HEK293 (cell line): ENCODE measurements around the gene LBX1.
A peak's percentile ranks its signal among the peaks of the same experiment; 100 is the strongest.

Source experiments
- KLF8 ChIP-seq: fragments of 450-650 bp; formaldehyde crosslinking; IDR thresholded peaks from 2 replicates; pipeline ENCODE4 v1.5.1; 2016; ENCODE audit warnings: missing biosample characterization, missing genetic modification characterization
- KLF9 ChIP-seq: fragments of 450-650 bp; formaldehyde crosslinking; IDR thresholded peaks from 2 replicates; pipeline ENCODE4 v1.5.1; 2016; ENCODE audit warnings: missing biosample characterization, missing genetic modification characterization, low read depth
- OSR2 ChIP-seq: fragments of 450-650 bp; formaldehyde crosslinking; IDR thresholded peaks from 2 replicates; pipeline ENCODE4 v1.5.1; 2016; ENCODE audit warnings: missing biosample characterization, missing genetic modification characterization
- PRDM1 ChIP-seq: fragments of 450-650 bp; formaldehyde crosslinking; IDR thresholded peaks from 2 replicates; pipeline ENCODE4; 2016; ENCODE audit warnings: missing biosample characterization, missing genetic modification characterization
- SP3 ChIP-seq: fragments of 450-650 bp; formaldehyde crosslinking; IDR thresholded peaks from 2 replicates; pipeline ENCODE4 v1.5.1; 2016; ENCODE audit warnings: missing biosample characterization, missing genetic modification characterization
- YY2 ChIP-seq: fragments of 450-650 bp; formaldehyde crosslinking; IDR thresholded peaks from 2 replicates; pipeline ENCODE4 v1.5.1; 2016; ENCODE audit warnings: missing biosample characterization, missing genetic modification characterization
- ZBTB1 ChIP-seq: fragments of 450-650 bp; formaldehyde crosslinking; IDR thresholded peaks from 2 replicates; pipeline ENCODE4 v1.5.1; 2016; ENCODE audit warnings: missing biosample characterization, missing genetic modification characterization
- ZNF174 ChIP-seq: fragments of 450-650 bp; formaldehyde crosslinking; IDR thresholded peaks from 2 replicates; pipeline ENCODE4 v1.5.0; 2017; ENCODE audit warnings: missing biosample characterization, mild to moderate bottlenecking, missing genetic modification characterization
- ZNF175 ChIP-seq: fragments of 450-650 bp; formaldehyde crosslinking; IDR thresholded peaks from 2 replicates; pipeline ENCODE4 v1.5.1; 2016; ENCODE audit warnings: missing biosample characterization, missing genetic modification characterization
- ZNF202 ChIP-seq: fragments of 450-650 bp; formaldehyde crosslinking; IDR thresholded peaks from 2 replicates; pipeline ENCODE4 v1.5.1; 2016; ENCODE audit warnings: missing biosample characterization, missing genetic modification characterization, borderline replicate concordance
- ZNF211 ChIP-seq: fragments of 450-650 bp; formaldehyde crosslinking; IDR thresholded peaks from 2 replicates; pipeline ENCODE4 v1.5.1; 2016; ENCODE audit warnings: low read depth, missing biosample characterization, missing genetic modification characterization
- ZNF266 ChIP-seq: fragments of 450-650 bp; formaldehyde crosslinking; IDR thresholded peaks from 2 replicates; pipeline ENCODE4 v1.5.1; 2016; ENCODE audit warnings: missing biosample characterization, missing genetic modification characterization, low read depth
- ZNF302 ChIP-seq: fragments of 450-650 bp; formaldehyde crosslinking; IDR thresholded peaks from 2 replicates; pipeline ENCODE4 v1.5.1; 2016; ENCODE audit warnings: missing biosample characterization, missing genetic modification characterization, low read depth
- ZNF335 ChIP-seq: fragments of 450-650 bp; formaldehyde crosslinking; conservative IDR thresholded peaks from 2 replicates; pipeline ENCODE4 v1.5.1; 2016; ENCODE audit warnings: missing biosample characterization, missing genetic modification characterization
- ZNF416 ChIP-seq: fragments of 450-650 bp; formaldehyde crosslinking; IDR thresholded peaks from 2 replicates; pipeline ENCODE4 v1.5.1; 2016; ENCODE audit warnings: missing biosample characterization, missing genetic modification characterization
- ZNF571 ChIP-seq: fragments of 450-650 bp; formaldehyde crosslinking; IDR thresholded peaks from 2 replicates; pipeline ENCODE4 v1.5.0; 2017; ENCODE audit warnings: missing biosample characterization, missing genetic modification characterization
- ZNF596 ChIP-seq: fragments of 450-650 bp; IDR thresholded peaks from 2 replicates; pipeline ENCODE4 v1.5.0; 2018; ENCODE audit warnings: missing biosample characterization, mild to moderate bottlenecking, missing genetic modification characterization, moderate library complexity
- ZNF610 ChIP-seq: fragments of 450-650 bp; formaldehyde crosslinking; IDR thresholded peaks from 2 replicates; pipeline ENCODE4 v1.5.1; 2016; ENCODE audit warnings: missing biosample characterization, missing genetic modification characterization, borderline replicate concordance
- ZNF660 ChIP-seq: fragments of 450-650 bp; IDR thresholded peaks from 2 replicates; pipeline ENCODE4 v1.5.1; 2018; ENCODE audit warnings: missing biosample characterization, mild to moderate bottlenecking, missing genetic modification characterization
- ZNF837 ChIP-seq: fragments of 450-650 bp; formaldehyde crosslinking; IDR thresholded peaks from 2 replicates; pipeline ENCODE4 v1.5.1; 2016; ENCODE audit warnings: missing biosample characterization, missing genetic modification characterization
- ZXDB ChIP-seq: fragments of 450-650 bp; formaldehyde crosslinking; IDR thresholded peaks from 2 replicates; pipeline ENCODE4 v1.5.1; 2016; ENCODE audit warnings: missing biosample characterization, missing genetic modification characterization
- TF ChIP-seq, protein P1 (sequence below): fragments of 450-650 bp; formaldehyde crosslinking; IDR thresholded peaks from 2 replicates; pipeline ENCODE4 v1.5.0; 2017; ENCODE audit warnings: missing biosample characterization, missing genetic modification characterization, borderline replicate concordance
- TF ChIP-seq, protein P2 (sequence below): fragments of 450-650 bp; formaldehyde crosslinking; IDR thresholded peaks from 2 replicates; pipeline ENCODE4 v1.5.1; 2017; ENCODE audit warnings: missing biosample characterization, missing genetic modification characterization
- TF ChIP-seq, protein P3 (sequence below): fragments of 450-650 bp; formaldehyde crosslinking; IDR thresholded peaks from 2 replicates; pipeline ENCODE4 v1.5.1; 2017; ENCODE audit warnings: missing biosample characterization, missing genetic modification characterization
- TF ChIP-seq, protein P4 (sequence below): fragments of 450-650 bp; formaldehyde crosslinking; IDR thresholded peaks from 2 replicates; pipeline ENCODE4 v1.5.1; 2016; ENCODE audit warnings: missing biosample characterization, missing genetic modification characterization
- TF ChIP-seq, protein P5 (sequence below): fragments of 450-650 bp; formaldehyde crosslinking; IDR thresholded peaks from 2 replicates; pipeline ENCODE4 v1.5.1; 2016; ENCODE audit warnings: missing biosample characterization, missing genetic modification characterization
- TF ChIP-seq, protein P6 (sequence below): fragments of 450-650 bp; formaldehyde crosslinking; IDR thresholded peaks from 2 replicates; pipeline ENCODE4 v1.5.1; 2016; ENCODE audit warnings: missing biosample characterization, missing genetic modification characterization
- TF ChIP-seq, protein P7 (sequence below): fragments of 450-650 bp; formaldehyde crosslinking; IDR thresholded peaks from 2 replicates; pipeline ENCODE4 v1.5.1; 2016; ENCODE audit warnings: missing biosample characterization, missing genetic modification characterization

The LBX1 gene

DNA sequence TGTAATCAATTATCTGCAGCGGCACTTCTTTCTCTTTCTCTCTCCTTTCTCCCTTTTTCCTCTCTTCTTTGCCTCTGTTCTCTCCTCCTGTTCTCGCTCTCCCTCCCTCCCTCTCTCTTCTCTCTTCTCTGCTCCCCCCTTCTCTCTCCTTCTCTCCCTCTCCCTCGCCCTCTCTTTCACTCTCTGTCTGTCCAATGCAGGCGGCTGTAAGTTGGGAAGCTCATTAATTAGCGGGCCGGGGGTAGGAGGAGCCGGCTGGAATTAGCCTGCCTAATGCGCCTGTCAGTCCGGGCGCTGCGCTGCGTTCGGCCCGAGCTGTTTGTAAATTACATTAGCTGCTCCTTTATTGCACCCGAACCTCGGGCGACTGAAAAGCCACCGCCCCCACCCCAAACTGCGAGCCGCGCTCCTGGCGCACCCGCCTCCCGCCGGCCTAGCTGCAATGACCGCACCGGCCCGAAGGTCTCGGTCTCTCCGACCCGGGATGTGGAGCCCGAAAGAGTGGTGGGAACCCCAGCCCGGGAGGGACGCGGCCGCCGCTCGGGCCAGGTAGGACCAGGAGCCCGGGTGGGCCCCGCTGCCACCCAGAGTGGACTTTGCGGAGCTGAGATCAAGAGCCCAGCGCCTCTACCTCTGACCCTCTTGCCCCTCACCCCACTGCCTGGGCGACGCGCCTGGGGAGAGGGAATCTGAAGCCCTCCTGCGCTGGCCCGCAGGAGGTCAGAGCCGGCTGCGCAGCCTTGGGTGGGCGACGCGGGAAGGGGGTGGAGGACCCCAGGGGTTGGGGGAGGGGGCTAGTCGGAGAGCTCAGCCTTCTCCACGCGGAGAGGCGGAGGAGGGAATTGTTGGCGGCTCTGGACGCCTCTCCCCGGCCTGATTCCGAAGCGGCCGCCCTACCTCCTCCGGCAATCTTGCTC is at the start of gene LBX1 (continued):
- TF ChIP-seq, protein P1, sequence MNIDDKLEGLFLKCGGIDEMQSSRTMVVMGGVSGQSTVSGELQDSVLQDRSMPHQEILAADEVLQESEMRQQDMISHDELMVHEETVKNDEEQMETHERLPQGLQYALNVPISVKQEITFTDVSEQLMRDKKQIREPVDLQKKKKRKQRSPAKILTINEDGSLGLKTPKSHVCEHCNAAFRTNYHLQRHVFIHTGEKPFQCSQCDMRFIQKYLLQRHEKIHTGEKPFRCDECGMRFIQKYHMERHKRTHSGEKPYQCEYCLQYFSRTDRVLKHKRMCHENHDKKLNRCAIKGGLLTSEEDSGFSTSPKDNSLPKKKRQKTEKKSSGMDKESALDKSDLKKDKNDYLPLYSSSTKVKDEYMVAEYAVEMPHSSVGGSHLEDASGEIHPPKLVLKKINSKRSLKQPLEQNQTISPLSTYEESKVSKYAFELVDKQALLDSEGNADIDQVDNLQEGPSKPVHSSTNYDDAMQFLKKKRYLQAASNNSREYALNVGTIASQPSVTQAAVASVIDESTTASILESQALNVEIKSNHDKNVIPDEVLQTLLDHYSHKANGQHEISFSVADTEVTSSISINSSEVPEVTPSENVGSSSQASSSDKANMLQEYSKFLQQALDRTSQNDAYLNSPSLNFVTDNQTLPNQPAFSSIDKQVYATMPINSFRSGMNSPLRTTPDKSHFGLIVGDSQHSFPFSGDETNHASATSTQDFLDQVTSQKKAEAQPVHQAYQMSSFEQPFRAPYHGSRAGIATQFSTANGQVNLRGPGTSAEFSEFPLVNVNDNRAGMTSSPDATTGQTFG (tag by site-specific recombination), result no peak
- TF ChIP-seq SP3 (tag by site-specific recombination) (peak; percentile 71), OSR2 (tag by site-specific recombination) (no peak; the same call in 1 of the 2 replicates), ZNF211 (tag by site-specific recombination) (no peak), KLF9 (tag by site-specific recombination) (peak; percentile 20; the same call in 1 of the 2 replicates), ZNF596 (tag by site-specific recombination) (peak; percentile 87), ZNF610 (tag by site-specific recombination) (0 out of 2 replicates have a peak, but pooled peaks have one; percentile 44), ZXDB (peak; percentile 70), ZNF266 (tag by site-specific recombination) (no peak), ZNF202 (tag by site-specific recombination) (no peak), YY2 (tag by site-specific recombination) (no peak), KLF8 (tag by site-specific recombination) (peak; percentile 80), ZNF175 (tag by site-specific recombination) (no peak), ZNF837 (tag by site-specific recombination) (no peak), ZNF174 (tag by site-specific recombination) (no peak), ZNF416 (tag by site-specific recombination) (no peak), ZNF335 (tag by site-specific recombination) (peak; percentile 89), ZNF660 (tag by site-specific recombination) (no peak), PRDM1 (tag by site-specific recombination) (peak; percentile 99), ZNF571 (tag by site-specific recombination) (no peak), ZNF302 (tag by site-specific recombination) (no peak), ZBTB1 (tag by site-specific recombination) (0 out of 2 replicates have a peak, but pooled peaks have one; percentile 55)
- TF ChIP-seq, protein P2, sequence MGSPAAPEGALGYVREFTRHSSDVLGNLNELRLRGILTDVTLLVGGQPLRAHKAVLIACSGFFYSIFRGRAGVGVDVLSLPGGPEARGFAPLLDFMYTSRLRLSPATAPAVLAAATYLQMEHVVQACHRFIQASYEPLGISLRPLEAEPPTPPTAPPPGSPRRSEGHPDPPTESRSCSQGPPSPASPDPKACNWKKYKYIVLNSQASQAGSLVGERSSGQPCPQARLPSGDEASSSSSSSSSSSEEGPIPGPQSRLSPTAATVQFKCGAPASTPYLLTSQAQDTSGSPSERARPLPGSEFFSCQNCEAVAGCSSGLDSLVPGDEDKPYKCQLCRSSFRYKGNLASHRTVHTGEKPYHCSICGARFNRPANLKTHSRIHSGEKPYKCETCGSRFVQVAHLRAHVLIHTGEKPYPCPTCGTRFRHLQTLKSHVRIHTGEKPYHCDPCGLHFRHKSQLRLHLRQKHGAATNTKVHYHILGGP (tag by site-specific recombination), result no peak
- TF ChIP-seq, protein P3, sequence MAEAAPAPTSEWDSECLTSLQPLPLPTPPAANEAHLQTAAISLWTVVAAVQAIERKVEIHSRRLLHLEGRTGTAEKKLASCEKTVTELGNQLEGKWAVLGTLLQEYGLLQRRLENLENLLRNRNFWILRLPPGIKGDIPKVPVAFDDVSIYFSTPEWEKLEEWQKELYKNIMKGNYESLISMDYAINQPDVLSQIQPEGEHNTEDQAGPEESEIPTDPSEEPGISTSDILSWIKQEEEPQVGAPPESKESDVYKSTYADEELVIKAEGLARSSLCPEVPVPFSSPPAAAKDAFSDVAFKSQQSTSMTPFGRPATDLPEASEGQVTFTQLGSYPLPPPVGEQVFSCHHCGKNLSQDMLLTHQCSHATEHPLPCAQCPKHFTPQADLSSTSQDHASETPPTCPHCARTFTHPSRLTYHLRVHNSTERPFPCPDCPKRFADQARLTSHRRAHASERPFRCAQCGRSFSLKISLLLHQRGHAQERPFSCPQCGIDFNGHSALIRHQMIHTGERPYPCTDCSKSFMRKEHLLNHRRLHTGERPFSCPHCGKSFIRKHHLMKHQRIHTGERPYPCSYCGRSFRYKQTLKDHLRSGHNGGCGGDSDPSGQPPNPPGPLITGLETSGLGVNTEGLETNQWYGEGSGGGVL, result peak; percentile 99
- TF ChIP-seq, protein P4, sequence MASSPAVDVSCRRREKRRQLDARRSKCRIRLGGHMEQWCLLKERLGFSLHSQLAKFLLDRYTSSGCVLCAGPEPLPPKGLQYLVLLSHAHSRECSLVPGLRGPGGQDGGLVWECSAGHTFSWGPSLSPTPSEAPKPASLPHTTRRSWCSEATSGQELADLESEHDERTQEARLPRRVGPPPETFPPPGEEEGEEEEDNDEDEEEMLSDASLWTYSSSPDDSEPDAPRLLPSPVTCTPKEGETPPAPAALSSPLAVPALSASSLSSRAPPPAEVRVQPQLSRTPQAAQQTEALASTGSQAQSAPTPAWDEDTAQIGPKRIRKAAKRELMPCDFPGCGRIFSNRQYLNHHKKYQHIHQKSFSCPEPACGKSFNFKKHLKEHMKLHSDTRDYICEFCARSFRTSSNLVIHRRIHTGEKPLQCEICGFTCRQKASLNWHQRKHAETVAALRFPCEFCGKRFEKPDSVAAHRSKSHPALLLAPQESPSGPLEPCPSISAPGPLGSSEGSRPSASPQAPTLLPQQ, result peak; percentile 90
- TF ChIP-seq, protein P5, sequence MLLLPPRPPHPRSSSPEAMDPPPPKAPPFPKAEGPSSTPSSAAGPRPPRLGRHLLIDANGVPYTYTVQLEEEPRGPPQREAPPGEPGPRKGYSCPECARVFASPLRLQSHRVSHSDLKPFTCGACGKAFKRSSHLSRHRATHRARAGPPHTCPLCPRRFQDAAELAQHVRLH (tag by site-specific recombination), result peak; percentile 77; the same call in 1 of the 2 replicates
- TF ChIP-seq, protein P6, sequence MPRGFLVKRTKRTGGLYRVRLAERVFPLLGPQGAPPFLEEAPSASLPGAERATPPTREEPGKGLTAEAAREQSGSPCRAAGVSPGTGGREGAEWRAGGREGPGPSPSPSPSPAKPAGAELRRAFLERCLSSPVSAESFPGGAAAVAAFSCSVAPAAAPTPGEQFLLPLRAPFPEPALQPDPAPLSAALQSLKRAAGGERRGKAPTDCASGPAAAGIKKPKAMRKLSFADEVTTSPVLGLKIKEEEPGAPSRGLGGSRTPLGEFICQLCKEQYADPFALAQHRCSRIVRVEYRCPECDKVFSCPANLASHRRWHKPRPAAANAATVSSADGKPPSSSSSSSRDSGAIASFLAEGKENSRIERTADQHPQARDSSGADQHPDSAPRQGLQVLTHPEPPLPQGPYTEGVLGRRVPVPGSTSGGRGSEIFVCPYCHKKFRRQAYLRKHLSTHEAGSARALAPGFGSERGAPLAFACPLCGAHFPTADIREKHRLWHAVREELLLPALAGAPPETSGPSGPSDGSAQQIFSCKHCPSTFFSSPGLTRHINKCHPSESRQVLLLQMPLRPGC (tag by site-specific recombination), result peak; percentile 56
- TF ChIP-seq, protein P7, sequence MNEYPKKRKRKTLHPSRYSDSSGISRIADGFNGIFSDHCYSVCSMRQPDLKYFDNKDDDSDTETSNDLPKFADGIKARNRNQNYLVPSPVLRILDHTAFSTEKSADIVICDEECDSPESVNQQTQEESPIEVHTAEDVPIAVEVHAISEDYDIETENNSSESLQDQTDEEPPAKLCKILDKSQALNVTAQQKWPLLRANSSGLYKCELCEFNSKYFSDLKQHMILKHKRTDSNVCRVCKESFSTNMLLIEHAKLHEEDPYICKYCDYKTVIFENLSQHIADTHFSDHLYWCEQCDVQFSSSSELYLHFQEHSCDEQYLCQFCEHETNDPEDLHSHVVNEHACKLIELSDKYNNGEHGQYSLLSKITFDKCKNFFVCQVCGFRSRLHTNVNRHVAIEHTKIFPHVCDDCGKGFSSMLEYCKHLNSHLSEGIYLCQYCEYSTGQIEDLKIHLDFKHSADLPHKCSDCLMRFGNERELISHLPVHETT, result peak; percentile 87; the same call in 1 of the 2 replicates
